ENCODE measurements around the gene FAM181A. TPM values are rescaled to one million over a fixed set of nuclear protein-coding genes. Genes with fewer than 3 reads are reported as not detected.

FAM181A gene
- total RNA-seq, 4 donors from 2014 or later: not detected

- Histone ChIP-seq H3K9me3 (no peaks in the 10 kb centered on the region), H3K4me1 (peaks cover 4 to 55% (median 34%) of the 10 kb centered on the region in 4 donors), H3K4me3 (no peak overlapping the region), H3K27ac (peak overlapping the region; percentile 70 to 87 (median 73)), H3K27me3 (no peaks in the 10 kb centered on the region), H3K36me3 (no peaks in the 10 kb centered on the region)
- intact Hi-C loops (cut with DNase I; ENCODE audit: low total_unique reads): no loop called here
- 24 to 52% methylated on average over 4 to 14 of the region's 14 CpGs for WGBS, 2 donors (ENCODE audit: low coverage in 1 of 2)
- peak; percentile 50 for DNase-seq
- TF ChIP-seq POLR2A (IDR thresholded peaks at IDR 0.05) (no peak), POLR2AphosphoS5 (IDR thresholded peaks at IDR 0.05) (peak in 1 of 3 donors; percentile 40)
- TF ChIP-seq, protein P1, sequence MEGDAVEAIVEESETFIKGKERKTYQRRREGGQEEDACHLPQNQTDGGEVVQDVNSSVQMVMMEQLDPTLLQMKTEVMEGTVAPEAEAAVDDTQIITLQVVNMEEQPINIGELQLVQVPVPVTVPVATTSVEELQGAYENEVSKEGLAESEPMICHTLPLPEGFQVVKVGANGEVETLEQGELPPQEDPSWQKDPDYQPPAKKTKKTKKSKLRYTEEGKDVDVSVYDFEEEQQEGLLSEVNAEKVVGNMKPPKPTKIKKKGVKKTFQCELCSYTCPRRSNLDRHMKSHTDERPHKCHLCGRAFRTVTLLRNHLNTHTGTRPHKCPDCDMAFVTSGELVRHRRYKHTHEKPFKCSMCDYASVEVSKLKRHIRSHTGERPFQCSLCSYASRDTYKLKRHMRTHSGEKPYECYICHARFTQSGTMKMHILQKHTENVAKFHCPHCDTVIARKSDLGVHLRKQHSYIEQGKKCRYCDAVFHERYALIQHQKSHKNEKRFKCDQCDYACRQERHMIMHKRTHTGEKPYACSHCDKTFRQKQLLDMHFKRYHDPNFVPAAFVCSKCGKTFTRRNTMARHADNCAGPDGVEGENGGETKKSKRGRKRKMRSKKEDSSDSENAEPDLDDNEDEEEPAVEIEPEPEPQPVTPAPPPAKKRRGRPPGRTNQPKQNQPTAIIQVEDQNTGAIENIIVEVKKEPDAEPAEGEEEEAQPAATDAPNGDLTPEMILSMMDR (IDR thresholded peaks at IDR 0.05): no peak
- in situ Hi-C loops (cut with MboI; ENCODE audit: low pct_ligation_motif_present in 1 of 4, low pct_unique_long_range_greater_than_20kb in 1 of 4, low sequenced_read_pairs in 3 of 4): no loop called here
Measured at GRCh38 chr14:93956514-93957332, 29.6 kb downstream of the FAM181A start.

DNA sequence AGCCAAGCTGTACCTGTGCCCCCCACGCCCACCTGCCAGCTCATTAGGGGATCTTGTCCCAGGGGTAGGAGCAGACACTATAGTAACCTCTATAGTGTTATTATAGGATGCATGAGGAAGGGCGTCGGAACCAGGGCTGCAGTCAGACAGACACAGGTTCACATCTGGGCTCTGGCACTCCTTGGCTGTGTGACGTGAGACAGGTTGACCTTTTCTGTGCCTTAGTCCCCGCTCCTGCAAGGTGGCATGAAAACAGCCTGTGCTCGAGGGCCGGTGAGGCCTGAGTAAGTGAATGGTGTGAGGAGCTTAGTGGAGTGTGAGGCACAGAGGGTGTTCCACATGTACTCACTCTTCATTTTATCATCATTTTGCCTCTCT, 30.2 kb downstream of the FAM181A start:
- Histone ChIP-seq H3K4me3 (no peak overlapping the region), H3K4me1 (peaks cover 4 to 55% (median 34%) of the 10 kb centered on the region in 4 donors), H3K9me3 (no peaks in the 10 kb centered on the region), H3K36me3 (no peaks in the 10 kb centered on the region), H3K27ac (peak overlapping the region; percentile 70 to 87 (median 73)), H3K27me3 (no peaks in the 10 kb centered on the region)
- in situ Hi-C loops (cut with MboI; ENCODE audit: low pct_ligation_motif_present in 1 of 4, low pct_unique_long_range_greater_than_20kb in 1 of 4, low sequenced_read_pairs in 3 of 4) (no loop called here), intact Hi-C loops (cut with DNase I; ENCODE audit: low total_unique reads) (no loop called here)
- DNase-seq: no peak
- no peak for TF ChIP-seq POLR2A (IDR thresholded peaks at IDR 0.05)
- no peak for TF ChIP-seq EP300 (IDR thresholded peaks at IDR 0.05; ENCODE audit: low read depth)
- TF ChIP-seq, protein P1 (IDR thresholded peaks at IDR 0.05): no peak
- TF ChIP-seq POLR2AphosphoS5 (IDR thresholded peaks at IDR 0.05): no peak
- WGBS, 2 donors (ENCODE audit: low coverage in 1 of 2): 78% methylated on average over 7 of the region's 7 CpGs; no CpG with 5 or more reads in 1 of the 2 donors

- DNase-seq: no peak
- Histone ChIP-seq H3K9me3 (no peaks in the 10 kb centered on the region), H3K36me3 (no peaks in the 10 kb centered on the region), H3K27ac (peak overlapping the region; percentile 70 to 87 (median 73)), H3K4me3 (no peak overlapping the region), H3K27me3 (no peaks in the 10 kb centered on the region), H3K4me1 (peaks cover 4 to 55% (median 34%) of the 10 kb centered on the region in 4 donors)
- in situ Hi-C loops (cut with MboI; ENCODE audit: low pct_ligation_motif_present in 1 of 4, low pct_unique_long_range_greater_than_20kb in 1 of 4, low sequenced_read_pairs in 3 of 4) (no loop called here), intact Hi-C loops (cut with DNase I; ENCODE audit: low total_unique reads) (no loop called here)
- TF ChIP-seq EP300 (IDR thresholded peaks at IDR 0.05; ENCODE audit: low read depth): no peak
- no peak for TF ChIP-seq POLR2A (IDR thresholded peaks at IDR 0.05)
- TF ChIP-seq, protein P1 (IDR thresholded peaks at IDR 0.05): no peak
- no peak for TF ChIP-seq POLR2AphosphoS5 (IDR thresholded peaks at IDR 0.05)
- WGBS, 2 donors (ENCODE audit: low coverage in 1 of 2): 87% methylated on average over 15 of the region's 16 CpGs; no CpG with 5 or more reads in 1 of the 2 donors
Measured at GRCh38 chr14:93957751-93958566, 30.8 kb downstream of the FAM181A start.

GRCh38 chr14:93958567-93959238, 31.6 kb downstream of the FAM181A start:
- no peak for DNase-seq
- Histone ChIP-seq H3K27ac (peak overlapping the region; percentile 70 to 87 (median 73)), H3K9me3 (no peaks in the 10 kb centered on the region), H3K27me3 (no peaks in the 10 kb centered on the region), H3K4me3 (no peak overlapping the region), H3K4me1 (peaks cover 4 to 60% (median 38%) of the 10 kb centered on the region in 4 donors), H3K36me3 (no peaks in the 10 kb centered on the region)
- 70 to 82% methylated on average over 2 to 7 of the region's 7 CpGs for WGBS, 2 donors (ENCODE audit: low coverage in 1 of 2)
- TF ChIP-seq, protein P1 (IDR thresholded peaks at IDR 0.05): no peak
- TF ChIP-seq EP300 (IDR thresholded peaks at IDR 0.05; ENCODE audit: low read depth): no peak
- no peak for TF ChIP-seq POLR2A (IDR thresholded peaks at IDR 0.05)
- TF ChIP-seq POLR2AphosphoS5 (IDR thresholded peaks at IDR 0.05): no peak
- in situ Hi-C loops (cut with MboI; ENCODE audit: low pct_ligation_motif_present in 1 of 4, low pct_unique_long_range_greater_than_20kb in 1 of 4, low sequenced_read_pairs in 3 of 4): no loop called here
- intact Hi-C loops (cut with DNase I; ENCODE audit: low total_unique reads): no loop called here
